Measurements from ENCODE around the gene AK9.
"Not testable (repeated sequence)": the region's sequence is repeated elsewhere in the genome, so short reads cannot be mapped to it uniquely, and the experiment has no call there.

DNA sequence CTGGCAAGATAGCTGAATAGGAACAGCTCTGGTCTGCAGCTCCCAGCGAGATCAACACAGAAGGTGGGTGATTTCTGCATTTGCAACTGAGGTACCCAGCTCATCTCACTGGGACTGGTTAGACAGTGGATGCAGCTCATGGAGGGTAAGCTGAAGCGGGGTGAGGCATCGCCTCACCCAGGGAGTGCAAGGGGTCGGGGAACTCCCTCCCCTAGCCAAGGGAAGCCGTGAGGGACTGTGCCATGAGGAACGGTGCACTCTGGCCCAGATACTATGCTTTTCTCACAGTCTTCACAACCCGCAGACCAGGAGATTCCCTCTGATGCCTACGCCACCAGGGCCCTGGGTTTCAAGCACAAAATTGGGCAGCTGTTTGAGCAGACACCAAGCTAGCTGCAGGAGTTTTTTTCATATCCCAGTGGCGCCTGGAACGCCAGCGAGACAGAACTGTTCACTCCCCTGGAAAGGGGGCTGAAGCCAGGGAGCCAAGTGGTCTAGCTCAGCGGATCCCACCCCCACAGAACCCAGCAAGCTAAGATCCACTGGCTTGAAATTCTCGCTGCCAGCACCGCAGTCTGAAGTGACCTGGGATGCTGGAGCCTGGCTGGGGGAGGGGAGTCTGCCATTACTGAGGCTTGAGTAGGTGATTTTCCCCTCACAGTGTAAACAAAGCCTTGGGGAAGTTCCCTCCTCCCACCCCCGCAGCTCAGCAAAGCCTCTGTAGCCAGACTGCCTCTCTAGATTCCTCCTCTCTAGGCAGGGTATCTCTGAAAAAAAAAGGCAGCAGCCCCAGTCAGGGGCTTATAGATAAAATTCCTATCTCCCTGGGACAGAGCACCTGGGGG lies 12.1 kb downstream of the AK9 start:
- TF ChIP-seq CTCF, POLR2A (IDR thresholded peaks at IDR 0.05): not testable (repeated sequence)
